Amniotic epithelial cell (primary cell): ENCODE measurements around the gene CDC42EP2.

ENCODE experiments used
- DNase-seq: peaks from one replicate; pipeline ENCODE4 v3.0.0-alpha.2; 2010; ENCODE audit warnings: low read depth

CDC42EP2 gene

GRCh38 chr11:65356394-65356972 is 41.8 kb downstream of the CDC42EP2 start:
- no peak for DNase-seq

GRCh38 chr11:65357856-65358356 is 43.2 kb downstream of the CDC42EP2 start:
- DNase-seq = peak; percentile 72

GRCh38 chr11:65362320-65362931 is 47.8 kb downstream of the CDC42EP2 start:
- no peak for DNase-seq

GRCh38 chr11:65362966-65363365 is 48.3 kb downstream of the CDC42EP2 start:
- no peak for DNase-seq

- DNase-seq = peak; percentile 70
These were observed 49.1 kb downstream of the CDC42EP2 start for GRCh38 chr11:65363770-65364169.

GRCh38 chr11:65366340-65366773 is 51.7 kb downstream of the CDC42EP2 start:
- DNase-seq = peak; percentile 89

- no peak for DNase-seq
These were observed 56.0 kb downstream of the CDC42EP2 start for GRCh38 chr11:65370659-65371049.
